ENCODE measurements around the gene DLX4. TPM values are rescaled to one million over a fixed set of nuclear protein-coding genes. Genes with fewer than 3 reads are reported as not detected.

The DLX4 gene
- total and polyA plus RNA-seq, 2 donors (not counting 3 experiments of a cell fraction or from before 2014, with no cell fraction given): not detected

DNA sequence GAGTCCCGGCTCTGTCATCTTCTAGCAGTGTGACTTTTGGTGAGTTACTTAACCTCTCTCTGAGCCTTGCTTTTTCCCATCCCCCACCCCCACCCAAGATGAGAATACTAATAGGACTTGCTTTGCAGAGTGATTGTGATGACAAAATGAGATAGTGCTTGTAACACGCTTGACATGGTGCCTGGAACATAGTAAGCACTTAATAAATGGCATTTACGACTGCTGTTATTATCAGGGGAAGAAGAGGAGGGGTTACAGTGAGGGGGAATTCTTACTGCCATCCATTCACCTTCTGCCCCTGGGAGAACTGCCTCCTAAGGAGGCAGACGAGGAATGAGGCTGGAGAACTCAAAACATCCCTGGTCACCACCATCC, 7.8 kb downstream of the DLX4 start:
- Histone ChIP-seq H3K36me3 (ENCODE audit: control insufficient read depth in 2 of 2, extremely low read depth in 1 of 2, insufficient read depth in 2 of 2, low read length in 2 of 2) (no peaks in the 10 kb centered on the region), H3K9me3 (replicated peaks; ENCODE audit: control insufficient read depth, insufficient read depth, low read length) (no peaks in the 10 kb centered on the region), H2AFZ (ENCODE audit: low read depth, low read length) (no peak overlapping the region), H3K4me3 (replicated peaks in 1 of 3; ENCODE audit: insufficient read depth in 1 of 3, low read depth in 1 of 3, low read length in 3 of 3) (no peak overlapping the region), H3K9me1 (replicated peaks; ENCODE audit: control insufficient read depth, extremely low read depth, insufficient read depth, low read length) (no peaks in the 10 kb centered on the region), H3K27ac (ENCODE audit: insufficient read depth, low read depth, low read length) (no peak overlapping the region), H3K9ac (replicated peaks; ENCODE audit: extremely low read depth, insufficient read depth, low read length) (no peak overlapping the region), H3K4me1 (ENCODE audit: control insufficient read depth, extremely low read depth, insufficient read depth, low read length) (no peaks in the 10 kb centered on the region), H3K4me2 (ENCODE audit: insufficient read depth, low read length) (no peak overlapping the region), H4K20me1 (replicated peaks; ENCODE audit: control insufficient read depth, extremely low read depth, insufficient read depth, low read length) (no peaks in the 10 kb centered on the region), H3K79me2 (ENCODE audit: control insufficient read depth, insufficient read depth, low read length) (no peaks in the 10 kb centered on the region), H3K27me3 (ENCODE audit: control insufficient read depth in 2 of 2, insufficient read depth in 2 of 2, low read length in 2 of 2) (peaks cover 60 to 71% of the 10 kb centered on the region in 2 experiments)
- dilution Hi-C loops (cut with MboI; ENCODE audit: extremely low pct_ligation_motif_present, low sequenced_read_pairs): no loop called here
- no peak for FAIRE-seq
- no TSS peak for BruUV-seq (replicated peaks)
- TF ChIP-seq, protein P1, sequence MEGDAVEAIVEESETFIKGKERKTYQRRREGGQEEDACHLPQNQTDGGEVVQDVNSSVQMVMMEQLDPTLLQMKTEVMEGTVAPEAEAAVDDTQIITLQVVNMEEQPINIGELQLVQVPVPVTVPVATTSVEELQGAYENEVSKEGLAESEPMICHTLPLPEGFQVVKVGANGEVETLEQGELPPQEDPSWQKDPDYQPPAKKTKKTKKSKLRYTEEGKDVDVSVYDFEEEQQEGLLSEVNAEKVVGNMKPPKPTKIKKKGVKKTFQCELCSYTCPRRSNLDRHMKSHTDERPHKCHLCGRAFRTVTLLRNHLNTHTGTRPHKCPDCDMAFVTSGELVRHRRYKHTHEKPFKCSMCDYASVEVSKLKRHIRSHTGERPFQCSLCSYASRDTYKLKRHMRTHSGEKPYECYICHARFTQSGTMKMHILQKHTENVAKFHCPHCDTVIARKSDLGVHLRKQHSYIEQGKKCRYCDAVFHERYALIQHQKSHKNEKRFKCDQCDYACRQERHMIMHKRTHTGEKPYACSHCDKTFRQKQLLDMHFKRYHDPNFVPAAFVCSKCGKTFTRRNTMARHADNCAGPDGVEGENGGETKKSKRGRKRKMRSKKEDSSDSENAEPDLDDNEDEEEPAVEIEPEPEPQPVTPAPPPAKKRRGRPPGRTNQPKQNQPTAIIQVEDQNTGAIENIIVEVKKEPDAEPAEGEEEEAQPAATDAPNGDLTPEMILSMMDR (IDR thresholded peaks at IDR 0.05; ENCODE audit: extremely low read depth in 1 of 2, insufficient read depth in 1 of 2, low read depth in 1 of 2, low read length in 2 of 2): no peak
- TF ChIP-seq MYC (IDR thresholded peaks at IDR 0.05; ENCODE audit: low read depth, low read length) (no peak), EZH2 (IDR thresholded peaks at IDR 0.05; ENCODE audit: borderline replicate concordance, low read depth, low read length, severe bottlenecking) (no peak), POLR2AphosphoS5 (IDR thresholded peaks at IDR 0.05; ENCODE audit: insufficient read depth, low read depth, low read length) (no peak), GATA2 (IDR thresholded peaks at IDR 0.05; ENCODE audit: insufficient read depth, insufficient read length, low read depth, low read length) (no peak), JUN (IDR thresholded peaks at IDR 0.05; ENCODE audit: borderline replicate concordance, insufficient read depth, insufficient read length, low read depth) (no peak), POLR2A (IDR thresholded peaks at IDR 0.05; ENCODE audit: low read depth, low read length) (no peak), FOS (IDR thresholded peaks at IDR 0.05; ENCODE audit: borderline replicate concordance, insufficient read depth, low read length) (no peak)
- TF ChIP-seq, protein P2, sequence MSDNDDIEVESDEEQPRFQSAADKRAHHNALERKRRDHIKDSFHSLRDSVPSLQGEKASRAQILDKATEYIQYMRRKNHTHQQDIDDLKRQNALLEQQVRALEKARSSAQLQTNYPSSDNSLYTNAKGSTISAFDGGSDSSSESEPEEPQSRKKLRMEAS (IDR thresholded peaks at IDR 0.05; ENCODE audit: insufficient read depth, insufficient read length): no peak
- POLR2A ChIA-PET: no interaction called here
- no peak for DNase-seq (ENCODE audit: low read depth, low spot score)
- CTCF ChIA-PET: interaction anchor here (1.8 to 2.6 kb wide), 3 partner anchors 19 to 96 kb away, joined by 4 to 11 read pairs (median 10); partner anchors contain the start of gene DLX3
- intact Hi-C loops (cut with micrococcal nuclease): no loop called here

All from endothelial cell of umbilical vein (primary cell).